ENCODE measurements around the gene SHISA9. TPM values are rescaled to one million over a fixed set of nuclear protein-coding genes. Genes with fewer than 3 reads are reported as not detected.

Gene SHISA9
- total and polyA plus RNA-seq, 2 of the 4 experiments (the other 2 are of a cell fraction): under 0.01 TPM; not detected in 1

DNA sequence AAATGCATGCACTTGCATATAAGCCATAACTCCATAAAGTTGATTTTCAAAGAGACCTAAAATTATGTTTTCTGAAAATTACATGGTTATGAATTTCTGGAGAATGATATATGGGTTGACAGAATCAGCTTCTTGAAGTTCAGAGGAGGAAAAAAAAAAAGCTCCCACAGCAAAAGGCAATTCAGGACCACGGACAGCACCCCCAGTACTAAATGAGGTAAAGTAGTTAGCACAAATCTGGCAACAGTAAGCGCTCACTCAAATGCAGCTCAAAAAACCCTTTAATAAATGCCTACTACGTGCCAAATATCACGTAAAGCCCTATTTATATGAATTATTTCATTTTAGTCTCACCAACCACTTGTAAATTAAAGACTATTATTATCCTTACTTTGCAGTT is 135.2 kb downstream of the SHISA9 start:
- TF ChIP-seq NFE2L2 (IDR thresholded peaks at IDR 0.05; ENCODE audit: low read depth, low read length) (no peak), MAFK (IDR thresholded peaks at IDR 0.05; ENCODE audit: low read depth, low read length) (no peak), MXI1 (IDR thresholded peaks at IDR 0.05; ENCODE audit: borderline replicate concordance, low read depth, low read length) (no peak), RCOR1 (IDR thresholded peaks at IDR 0.05; ENCODE audit: insufficient replicate concordance, low read length) (no peak), CHD1 (IDR thresholded peaks at IDR 0.05; ENCODE audit: low read depth, low read length) (no peak)
- Histone ChIP-seq H3K14ac (replicated peaks; ENCODE audit: low read depth, low read length) (no peak overlapping the region), H3K4me2 (ENCODE audit: low read depth, low read length) (no peak overlapping the region), H4K8ac (ENCODE audit: low read depth in 2 of 2, low read length in 2 of 2) (no peak overlapping the region), H3K9me3 (ENCODE audit: control insufficient read depth, insufficient read depth, low read length) (peaks cover 7% of the 10 kb centered on the region; the same call in 1 of the 2 replicates), H3K27ac (ENCODE audit: insufficient read depth, low read length) (no peak overlapping the region), H4K91ac (ENCODE audit: insufficient read depth, low read depth, low read length) (no peak overlapping the region), H2AFZ (replicated peaks; ENCODE audit: low read length, poor library complexity) (no peak overlapping the region), H4K20me1 (ENCODE audit: insufficient read depth, low read length) (no peaks in the 10 kb centered on the region), H3K36me3 (ENCODE audit: control insufficient read depth, insufficient read depth, low read length) (no peaks in the 10 kb centered on the region), H3K23ac (ENCODE audit: low read depth, low read length) (no peak overlapping the region), H3K9ac (ENCODE audit: low read depth, low read length) (no peak overlapping the region), H2AK9ac (replicated peaks; ENCODE audit: low read depth, low read length, poor library complexity) (no peak overlapping the region), H3K4me3 (ENCODE audit: insufficient read depth, low read depth, low read length) (no peak overlapping the region), H2BK5ac (ENCODE audit: low read depth, low read length, poor library complexity, severe bottlenecking) (no peak overlapping the region), H3K27me3 (ENCODE audit: control insufficient read depth, insufficient read depth, low read length) (no peaks in the 10 kb centered on the region), H2BK20ac (ENCODE audit: low read depth, low read length) (no peak overlapping the region), H3K9me1 (ENCODE audit: insufficient read depth, low read length) (no peaks in the 10 kb centered on the region), H2BK15ac (ENCODE audit: low read depth, low read length) (no peak overlapping the region), H3K56ac (ENCODE audit: extremely low read depth, insufficient read depth, low read length) (no peak overlapping the region), H3K4ac (ENCODE audit: low read depth, low read length) (no peak overlapping the region), H2AK5ac (ENCODE audit: low read depth, low read length) (no peak overlapping the region), H3K18ac (ENCODE audit: low read depth, low read length) (no peak overlapping the region), H3K79me1 (ENCODE audit: low read depth in 1 of 2, low read length in 2 of 2) (no peaks in the 10 kb centered on the region), H4K5ac (ENCODE audit: low read depth, low read length) (no peak overlapping the region), H2BK120ac (ENCODE audit: low read depth, low read length) (no peak overlapping the region), H3K4me1 (ENCODE audit: control insufficient read depth, insufficient read depth, low read length) (no peaks in the 10 kb centered on the region)
- ATAC-seq (ENCODE audit: low read depth) (no peak), DNase-seq (peak; percentile 11)
- intact Hi-C loops (cut with micrococcal nuclease) (no loop called here), in situ Hi-C loops (cut with MboI; ENCODE audit: low sequenced_read_pairs) (no loop called here), dilution Hi-C loops (cut with HindIII; ENCODE audit: low sequenced_read_pairs, unreplicated experiment) (no loop called here)
- ChIA-PET POLR2A (ENCODE audit: unreplicated experiment) (no interaction called here), CTCF (no interaction called here)
- no TSS peak for BruUV-seq (replicated peaks)
- WGBS, 2 experiments (ENCODE audit: extremely low coverage in 2 of 2, insufficient read length in 1 of 2): no CpG with 5 or more reads among the region's 4 CpGs
